Measurements from ENCODE around the gene AGRN. TPM values are rescaled to one million over a fixed set of nuclear protein-coding genes. Genes with fewer than 3 reads are reported as not detected.

Gene AGRN
- total RNA-seq, 1 donor: 7.9 TPM

Small RNA genes within 50 kb of the gene (small RNA-seq; reads per million reads assigned to genes)
- gene AL645608.3: not detected

Other genes starting within 250 kb of the AGRN start
- gene SAMD11, start 96.2 kb upstream of the AGRN start, total RNA-seq (ENCODE audit: low replicate concordance): 1.6 and 12.4 TPM in 2 replicates
- gene NOC2L, start 60.9 kb upstream of the AGRN start, total RNA-seq (ENCODE audit: low replicate concordance): 41.0 and 54.1 TPM in 2 replicates
- 1.8 and 5.0 TPM in 2 replicates for gene KLHL17, start 59.5 kb upstream of the AGRN start, total RNA-seq (ENCODE audit: low replicate concordance)
- 0.54 TPM in 1 of 2 replicates, not detected in the other for gene PLEKHN1, start 53.6 kb upstream of the AGRN start, total RNA-seq (ENCODE audit: low replicate concordance)
- gene PERM1, start 38.0 kb upstream of the AGRN start, total RNA-seq (ENCODE audit: low replicate concordance): 0.57 TPM in 1 of 2 replicates, not detected in the other
- gene HES4, start 20.0 kb upstream of the AGRN start, total RNA-seq (ENCODE audit: low replicate concordance): 0.36 and 0.82 TPM in 2 replicates
- gene ISG15, start 6.6 kb upstream of the AGRN start, total RNA-seq (ENCODE audit: low replicate concordance): 34.7 and 39.6 TPM in 2 replicates
- not detected in 2 replicates for gene RNF223, start 54.2 kb downstream of the AGRN start, total RNA-seq (ENCODE audit: low replicate concordance)
- gene C1orf159, start 96.0 kb downstream of the AGRN start, total RNA-seq (ENCODE audit: low replicate concordance): 6.1 and 7.7 TPM in 2 replicates
- gene TTLL10, start 153.8 kb downstream of the AGRN start, total RNA-seq (ENCODE audit: low replicate concordance): not detected in 2 replicates
- gene TNFRSF18, start 186.5 kb downstream of the AGRN start, total RNA-seq (ENCODE audit: low replicate concordance): not detected in 2 replicates
- gene TNFRSF4, start 194.0 kb downstream of the AGRN start, total RNA-seq (ENCODE audit: low replicate concordance): 0.65 TPM in 1 of 2 replicates, not detected in the other
- 91.6 and 126 TPM in 2 replicates for gene SDF4, start 211.9 kb downstream of the AGRN start, total RNA-seq (ENCODE audit: low replicate concordance)
- gene B3GALT6, start 212.1 kb downstream of the AGRN start, total RNA-seq (ENCODE audit: low replicate concordance): 24.7 and 37.1 TPM in 2 replicates
- 0.65 and 1.4 TPM in 2 replicates for gene C1QTNF12, start 226.6 kb downstream of the AGRN start, total RNA-seq (ENCODE audit: low replicate concordance)

All from fibroblast of the aortic adventitia (primary cell).